Thoracic aorta (tissue), 2 donors: Measurements from ENCODE around the gene FKBP11. TPM values are rescaled to one million over a fixed set of nuclear protein-coding genes. Genes with fewer than 3 reads are reported as not detected.
"Not testable (repeated sequence)": the region's sequence is repeated elsewhere in the genome, so short reads cannot be mapped to it uniquely, and the experiment has no call there.

Experiments
- ATAC-seq: fragments of 150-250 bp; one replicate; pipeline ENCODE4 v1.8.0; 2017; ENCODE audit warnings: low read depth; ENCODE audit not compliant: insufficient number of reproducible peaks, low FRiP score
- DNase-seq: peaks from one replicate; pipeline ENCODE4 v3.0.0-alpha.2; 2020; ENCODE audit warnings: low spot score
- H3K27ac ChIP-seq, 2 donors: fragments of 200-600 bp; sonication (generic); 1 replicate in 1 of 2; 2 replicates in 1 of 2; pipeline ENCODE4 v1.5.1; 2016; ENCODE audit warnings: mild to moderate bottlenecking in 2 of 2, moderate library complexity in 2 of 2
- H3K27me3 ChIP-seq: fragments of 200-600 bp; sonication (generic); replicated peaks from 2 replicates; pipeline ENCODE4 v1.6.0; 2016; ENCODE audit warnings: mild to moderate bottlenecking; ENCODE audit not compliant: insufficient read depth
- H3K36me3 ChIP-seq: fragments of 200-600 bp; sonication (generic); one replicate; pipeline ENCODE4 v1.5.1; 2016
- H3K4me1 ChIP-seq, 2 donors: fragments of 200-600 bp; sonication (generic); 1 replicate in 1 of 2; 2 replicates in 1 of 2; pipeline versions ENCODE4 v1.5.1 to v1.6.0; 2016; ENCODE audit warnings: low read depth in 2 of 2, mild to moderate bottlenecking in 1 of 2; ENCODE audit not compliant: control insufficient read depth in 1 of 2
- H3K4me3 ChIP-seq: fragments of 200-600 bp; sonication (generic); 2 replicates; pipeline ENCODE4 v1.5.1; 2016; ENCODE audit warnings: mild to moderate bottlenecking
- H3K9me3 ChIP-seq: fragments of 200-600 bp; sonication (generic); 2 replicates; pipeline ENCODE4 v1.5.1; 2016
- CTCF ChIP-seq: fragments of 200-600 bp; sonication (generic); IDR thresholded peaks from one replicate; pipeline ENCODE4 v1.5.1; 2019; ENCODE audit warnings: antibody characterized with exemption
- total RNA-seq, 2 donors: library from RNA; depleted of rRNA; stranded (reverse); fragments of >200 nt; gene quantifications; one replicate each; pipeline versions ENCODE4 v1.1.0 to v1.2.3, GENCODE V29; 2016

The FKBP11 gene
- total RNA-seq, 2 donors from 2014 or later = 19.0 to 22.2 TPM

DNA sequence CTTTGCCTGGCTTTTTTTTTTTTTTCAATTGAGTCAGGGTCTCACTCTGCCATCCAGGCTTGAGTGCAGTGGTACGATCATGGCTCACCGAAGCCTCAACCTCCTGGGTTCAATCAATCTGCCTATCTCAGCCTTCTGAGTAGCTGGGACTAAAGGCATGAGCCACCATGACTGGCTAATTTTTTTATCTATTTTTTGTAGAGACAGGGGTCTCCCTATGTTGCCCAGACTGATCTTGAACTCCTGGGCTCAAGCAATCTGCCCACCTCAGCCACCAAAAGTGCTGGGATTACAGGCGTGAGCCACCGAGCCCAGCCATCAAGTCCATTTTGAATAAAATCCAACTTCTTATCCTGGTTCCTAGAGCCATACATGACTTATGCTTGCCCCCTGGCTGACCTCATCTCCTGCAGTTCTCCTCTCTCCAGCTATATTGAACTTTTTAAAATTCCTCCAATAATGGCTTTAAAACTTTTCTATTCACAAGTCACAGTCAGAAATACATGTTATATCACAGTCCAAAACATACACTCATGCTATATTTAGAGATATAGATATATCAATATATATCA lies 49.3 kb downstream of the FKBP11 start:
- ATAC-seq = no peak

DNA sequence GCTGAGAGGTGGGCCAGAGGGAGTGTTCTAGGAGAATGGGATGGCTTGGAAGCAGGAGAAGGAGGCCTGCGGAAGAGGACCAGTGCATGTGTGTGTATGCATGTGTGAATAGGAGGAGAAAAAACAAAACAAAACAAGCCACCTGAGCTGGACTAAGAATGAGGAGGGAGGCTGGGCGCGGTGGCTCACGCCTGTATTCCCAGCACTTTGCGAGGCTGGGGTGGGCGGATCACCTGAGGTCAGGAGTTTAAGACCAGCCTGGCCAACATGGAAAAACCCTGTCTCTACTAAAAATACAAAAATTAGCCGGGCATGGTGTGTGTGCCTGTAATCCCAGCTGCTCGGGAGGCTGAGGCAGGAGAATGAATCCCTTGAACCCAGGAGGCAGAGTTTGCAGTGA lies 51.8 kb downstream of the FKBP11 start:
- not testable (repeated sequence) for H3K4me3 ChIP-seq, H3K9me3 ChIP-seq, H3K27ac ChIP-seq, H3K4me1 ChIP-seq, ATAC-seq, DNase-seq, H3K27me3 ChIP-seq, H3K36me3 ChIP-seq

More for the DNA sequence above, 49.3 kb downstream of the FKBP11 start:
- Histone ChIP-seq H3K4me3 (no peak overlapping the region), H3K27me3 (no peaks in the 10 kb centered on the region), H3K27ac (no peak overlapping the region), H3K9me3 (no peaks in the 10 kb centered on the region), H3K4me1 (no peaks in the 10 kb centered on the region), H3K36me3 (no peaks in the 10 kb centered on the region)
- no peak for DNase-seq
- no peak for TF ChIP-seq CTCF

DNA sequence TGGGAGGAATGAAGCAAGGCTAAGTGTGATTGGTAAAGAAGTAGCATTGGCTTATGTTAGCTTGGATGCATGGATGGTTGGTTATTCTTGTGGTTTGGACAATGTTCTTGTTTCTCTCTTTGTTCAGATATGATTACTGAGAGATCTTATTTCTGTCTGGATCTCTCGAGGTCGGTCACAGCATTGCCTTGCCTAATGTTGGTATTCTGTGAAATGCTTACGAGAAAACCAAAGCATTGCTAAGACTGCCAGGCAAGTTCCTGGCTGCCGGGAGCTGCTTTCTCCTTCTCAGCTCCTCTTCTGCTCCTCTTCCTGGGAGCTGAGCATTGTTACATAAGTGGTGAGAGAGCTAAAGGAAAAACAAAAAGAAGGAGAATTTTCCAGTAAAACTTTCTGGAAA lies 52.2 kb downstream of the FKBP11 start:
- Histone ChIP-seq H3K36me3 (no peaks in the 10 kb centered on the region), H3K4me1 (no peaks in the 10 kb centered on the region), H3K4me3 (no peak overlapping the region), H3K27ac (no peak overlapping the region), H3K27me3 (no peaks in the 10 kb centered on the region), H3K9me3 (no peaks in the 10 kb centered on the region)
- ATAC-seq (no peak), DNase-seq (no peak)
- no peak for TF ChIP-seq CTCF

Other genes with a start within 250 kb of the FKBP11 start
- gene KANSL2, start 243.3 kb downstream of the FKBP11 start, total RNA-seq = 10 to 100 TPM; 31.3 to 36.0 TPM
- gene CCNT1, start 208.8 kb downstream of the FKBP11 start, total RNA-seq = 10 to 100 TPM; 20.3 to 53.7 TPM
- gene ADCY6, start 136.4 kb downstream of the FKBP11 start, total RNA-seq = 100 to 1,000 TPM; 102 to 109 TPM
- 10 to 100 TPM; 17.8 to 30.5 TPM for gene CACNB3, start 107.0 kb downstream of the FKBP11 start, total RNA-seq
- 10 to 100 TPM; 53.7 to 92.6 TPM for gene DDX23, start 73.3 kb downstream of the FKBP11 start, total RNA-seq
- 1 to 10 TPM; 1.8 to 2.6 TPM for gene RND1, start 59.6 kb downstream of the FKBP11 start, total RNA-seq
- gene ARF3, start 32.0 kb upstream of the FKBP11 start, total RNA-seq = 10 to 100 TPM; 63.4 to 65.8 TPM
- 1 to 10 TPM in 1 of 2 donors, under 1 TPM in 1; 0.54 to 2.3 TPM for gene WNT10B, start 46.2 kb upstream of the FKBP11 start, total RNA-seq
- gene WNT1, start 52.8 kb upstream of the FKBP11 start, total RNA-seq = 1 to 10 TPM in 1 of 2 donors, not detected in 1; 1.2 TPM
- under 1 TPM in 1 of 2 donors, not detected in 1; 0.14 TPM for gene DDN, start 73.9 kb upstream of the FKBP11 start, total RNA-seq
- gene PRKAG1, start 93.3 kb upstream of the FKBP11 start, total RNA-seq = 10 to 100 TPM; 53.2 to 68.1 TPM
- 100 to 1,000 TPM in 1 of 2 donors, 10 to 100 TPM in 1; 56.5 to 101 TPM for gene KMT2D, start 135.3 kb upstream of the FKBP11 start, total RNA-seq
- 1 to 10 TPM in 1 of 2 donors, not detected in 1; 1.3 TPM for gene RHEBL1, start 144.5 kb upstream of the FKBP11 start, total RNA-seq
- 1 to 10 TPM; 1.2 to 2.4 TPM for gene DHH, start 169.3 kb upstream of the FKBP11 start, total RNA-seq
- 10 to 100 TPM; 77.7 to 93.4 TPM for gene LMBR1L, start 185.4 kb upstream of the FKBP11 start, total RNA-seq
- gene TUBA1B, start 205.9 kb upstream of the FKBP11 start, total RNA-seq = 100 to 1,000 TPM; 501 to 945 TPM